ENCODE measurements around the gene SLC4A7. TPM values are rescaled to one million over a fixed set of nuclear protein-coding genes. Genes with fewer than 3 reads are reported as not detected.
"Not testable (repeated sequence)": the region's sequence is repeated elsewhere in the genome, so short reads cannot be mapped to it uniquely, and the experiment has no call there.

SLC4A7 gene
- total and polyA plus RNA-seq, 5 donors: 3.5 to 20.6 (median 17.7) TPM

DNA sequence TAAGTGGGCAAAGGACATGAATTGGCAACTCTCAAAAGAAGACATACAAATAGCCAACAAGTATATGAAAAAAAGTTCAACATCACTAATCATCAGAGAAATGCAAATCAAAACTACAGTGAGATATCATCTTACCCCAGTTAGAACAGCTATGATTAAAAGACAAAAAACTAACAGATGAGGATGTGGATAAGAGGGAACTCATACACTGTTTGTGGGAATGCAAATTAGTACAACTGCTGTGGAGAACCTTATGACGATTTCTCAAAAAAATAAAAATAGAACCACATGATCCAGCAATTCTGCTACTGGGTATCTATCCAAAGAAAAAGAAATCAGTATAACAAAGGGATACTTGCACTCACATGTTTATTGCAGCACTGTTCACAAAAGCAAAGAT lies 143.7 kb downstream of the SLC4A7 start:
- H3K27ac ChIP-seq (ENCODE audit: low read length): no peak overlapping the region
- intact Hi-C loops (cut with DNase I): no loop called here
- no peaks in the 10 kb centered on the region for H3K27me3 ChIP-seq (ENCODE audit: control insufficient read depth, insufficient read depth)
- H3K9me3 ChIP-seq (ENCODE audit: control insufficient read depth, low read length): no peaks in the 10 kb centered on the region
- WGBS: 52% methylated on average over 1 of the region's 1 CpG
- ATAC-seq (no peak), DNase-seq (no peak)
- no peak overlapping the region for H3K4me3 ChIP-seq (ENCODE audit: low read length)
- no peaks in the 10 kb centered on the region for H3K4me1 ChIP-seq (ENCODE audit: control insufficient read depth, insufficient read depth, low read length)

GRCh38 chr3:27335571-27335970 lies 148.6 kb downstream of the SLC4A7 start:
- no peak overlapping the region for H3K27ac ChIP-seq (ENCODE audit: low read length)
- no peaks in the 10 kb centered on the region for H3K4me1 ChIP-seq (ENCODE audit: control insufficient read depth, insufficient read depth, low read length)
- no peaks in the 10 kb centered on the region for H3K9me3 ChIP-seq (ENCODE audit: control insufficient read depth, low read length)
- DNase-seq: no peak
- ATAC-seq: no peak
- H3K27me3 ChIP-seq (ENCODE audit: control insufficient read depth, insufficient read depth): no peaks in the 10 kb centered on the region
- H3K4me3 ChIP-seq (ENCODE audit: low read length): no peak overlapping the region
- intact Hi-C loops (cut with DNase I): no loop called here
- WGBS: 90% methylated on average over 1 of the region's 1 CpG

- Histone ChIP-seq H3K27me3 (ENCODE audit: control insufficient read depth, insufficient read depth) (no peaks in the 10 kb centered on the region), H3K27ac (ENCODE audit: low read length) (no peak overlapping the region), H3K9me3 (ENCODE audit: control insufficient read depth, low read length) (no peaks in the 10 kb centered on the region), H3K4me1 (ENCODE audit: control insufficient read depth, insufficient read depth, low read length) (no peaks in the 10 kb centered on the region), H3K4me3 (ENCODE audit: low read length) (no peak overlapping the region)
- intact Hi-C loops (cut with DNase I): no loop called here
- DNase-seq: peak in 1 of 3 donors; percentile 13
- peak in 1 of 2 donors; percentile 33 for ATAC-seq
Observed at GRCh38 chr3:27333843-27334242, 150.3 kb downstream of the SLC4A7 start.

- intact Hi-C loops (cut with DNase I); H3K4me1 ChIP-seq (ENCODE audit: control insufficient read depth, insufficient read depth, low read length); DNase-seq; ATAC-seq; H3K4me3 ChIP-seq (ENCODE audit: low read length); H3K9me3 ChIP-seq (ENCODE audit: control insufficient read depth, low read length); H3K27ac ChIP-seq (ENCODE audit: low read length); H3K27me3 ChIP-seq (ENCODE audit: control insufficient read depth, insufficient read depth): not testable (repeated sequence)
- WGBS: 95% methylated on average over 4 of the region's 4 CpGs
Observed at GRCh38 chr3:27328982-27329762, 155.0 kb downstream of the SLC4A7 start.

- ATAC-seq (peak; percentile 81 to 85), DNase-seq (peak in 2 of 3 donors; percentile 14 to 56)
- H3K4me1 ChIP-seq (ENCODE audit: control insufficient read depth, insufficient read depth, low read length): no peaks in the 10 kb centered on the region
- intact Hi-C loops (cut with DNase I): no loop called here
- no peaks in the 10 kb centered on the region for H3K9me3 ChIP-seq (ENCODE audit: control insufficient read depth, low read length)
- H3K27me3 ChIP-seq (ENCODE audit: control insufficient read depth, insufficient read depth): no peaks in the 10 kb centered on the region
- WGBS: 56% methylated on average over 8 of the region's 8 CpGs
- H3K27ac ChIP-seq (ENCODE audit: low read length): peak overlapping the region; percentile 79
- no peak overlapping the region for H3K4me3 ChIP-seq (ENCODE audit: low read length)
Observed at GRCh38 chr3:27326629-27327545, 157.3 kb downstream of the SLC4A7 start.

DNA sequence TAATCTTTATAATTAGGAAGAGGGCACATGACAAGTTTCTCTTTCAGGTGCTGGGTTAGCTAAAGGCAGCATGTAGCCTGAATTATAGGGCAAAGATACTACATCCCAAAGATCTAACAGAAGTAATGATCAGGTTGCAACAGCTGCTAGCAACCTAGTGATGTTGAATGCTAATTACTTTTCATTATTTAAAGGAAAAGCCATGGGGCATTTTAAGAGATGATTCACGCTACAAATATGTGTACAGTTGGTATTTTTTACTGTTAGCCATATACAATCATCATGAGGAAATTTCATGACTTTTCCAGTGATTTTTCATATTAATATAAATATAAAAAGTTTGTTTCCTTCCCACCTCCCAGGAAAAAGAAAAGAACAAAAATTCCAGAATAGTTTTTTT lies 158.0 kb downstream of the SLC4A7 start:
- no peaks in the 10 kb centered on the region for H3K4me1 ChIP-seq (ENCODE audit: control insufficient read depth, insufficient read depth, low read length)
- no peak for DNase-seq
- no peak for ATAC-seq
- no peaks in the 10 kb centered on the region for H3K9me3 ChIP-seq (ENCODE audit: control insufficient read depth, low read length)
- H3K4me3 ChIP-seq (ENCODE audit: low read length): no peak overlapping the region
- H3K27ac ChIP-seq (ENCODE audit: low read length): no peak overlapping the region
- H3K27me3 ChIP-seq (ENCODE audit: control insufficient read depth, insufficient read depth): no peaks in the 10 kb centered on the region
- intact Hi-C loops (cut with DNase I): no loop called here
- 85% methylated on average over 1 of the region's 1 CpG for WGBS

GRCh38 chr3:27325419-27325818 lies 158.8 kb downstream of the SLC4A7 start:
- intact Hi-C loops (cut with DNase I): no loop called here
- H3K9me3 ChIP-seq (ENCODE audit: control insufficient read depth, low read length): no peaks in the 10 kb centered on the region
- ATAC-seq: no peak
- 83% methylated on average over 1 of the region's 1 CpG for WGBS
- H3K27ac ChIP-seq (ENCODE audit: low read length): no peak overlapping the region
- no peak for DNase-seq
- no peaks in the 10 kb centered on the region for H3K4me1 ChIP-seq (ENCODE audit: control insufficient read depth, insufficient read depth, low read length)
- H3K27me3 ChIP-seq (ENCODE audit: control insufficient read depth, insufficient read depth): no peaks in the 10 kb centered on the region
- no peak overlapping the region for H3K4me3 ChIP-seq (ENCODE audit: low read length)

DNA sequence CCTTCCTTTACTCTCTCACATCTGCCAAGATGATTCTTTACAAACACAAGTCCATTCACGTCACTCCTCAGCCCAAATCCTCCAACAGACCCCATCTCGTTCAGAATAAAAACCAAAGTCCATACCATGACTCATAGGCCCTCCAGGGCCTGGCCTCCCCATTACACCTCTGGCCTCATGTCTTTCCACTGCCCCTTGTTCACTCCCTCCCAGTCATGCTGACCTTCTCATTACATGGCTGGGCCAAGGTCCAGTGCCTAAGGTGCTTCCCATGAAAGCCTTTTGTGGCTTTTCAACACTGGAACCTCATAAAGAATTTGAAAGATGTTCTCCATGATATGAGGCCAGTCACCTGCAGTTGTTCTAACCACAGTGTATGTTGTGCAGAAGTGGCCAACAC lies 159.5 kb downstream of the SLC4A7 start:
- no peak overlapping the region for H3K27ac ChIP-seq (ENCODE audit: low read length)

DNA sequence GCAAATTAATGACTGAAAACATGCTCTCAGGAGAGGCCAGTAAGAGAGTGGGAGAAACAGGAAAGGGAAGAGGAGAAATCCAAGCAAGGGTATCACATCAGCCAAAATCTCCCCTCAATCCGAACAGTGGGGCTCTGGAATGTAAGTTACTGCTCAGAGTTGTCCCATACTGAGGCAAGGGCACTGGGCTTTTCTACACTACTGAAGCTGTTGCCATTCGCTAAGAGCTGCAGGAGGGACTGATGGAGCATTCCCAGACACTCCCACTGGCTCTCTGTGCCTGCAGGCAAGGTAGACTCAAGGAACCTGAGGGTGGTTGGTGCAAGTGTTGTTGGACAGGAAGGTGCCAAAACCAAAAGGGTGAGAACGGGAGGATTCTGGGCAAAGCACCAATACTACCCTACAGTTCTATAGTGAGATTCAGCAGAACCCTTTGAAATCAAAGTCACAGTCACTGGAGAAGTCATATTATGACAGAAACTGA lies 161.1 kb downstream of the SLC4A7 start:
- ATAC-seq (no peak), DNase-seq (no peak)
- Histone ChIP-seq H3K27me3 (ENCODE audit: control insufficient read depth, insufficient read depth) (no peaks in the 10 kb centered on the region), H3K9me3 (ENCODE audit: control insufficient read depth, low read length) (no peaks in the 10 kb centered on the region), H3K4me3 (ENCODE audit: low read length) (no peak overlapping the region), H3K27ac (ENCODE audit: low read length) (no peak overlapping the region), H3K4me1 (ENCODE audit: control insufficient read depth, insufficient read depth, low read length) (peaks cover 3% of the 10 kb centered on the region)
- 65% methylated on average over 3 of the region's 3 CpGs for WGBS
- intact Hi-C loops (cut with DNase I): no loop called here

More for the DNA sequence above, 159.5 kb downstream of the SLC4A7 start:
- ATAC-seq: no peak
- H3K27me3 ChIP-seq (ENCODE audit: control insufficient read depth, insufficient read depth): no peaks in the 10 kb centered on the region
- intact Hi-C loops (cut with DNase I): no loop called here
- no peak overlapping the region for H3K4me3 ChIP-seq (ENCODE audit: low read length)
- no peaks in the 10 kb centered on the region for H3K9me3 ChIP-seq (ENCODE audit: control insufficient read depth, low read length)
- no peak for DNase-seq
- 82% methylated on average over 2 of the region's 2 CpGs for WGBS
- peaks cover 2% of the 10 kb centered on the region for H3K4me1 ChIP-seq (ENCODE audit: control insufficient read depth, insufficient read depth, low read length)

All from right cardiac atrium (tissue), 5 donors.